ENCODE measurements around the gene KRTAP6-3.

KRTAP6-3 gene

DNA sequence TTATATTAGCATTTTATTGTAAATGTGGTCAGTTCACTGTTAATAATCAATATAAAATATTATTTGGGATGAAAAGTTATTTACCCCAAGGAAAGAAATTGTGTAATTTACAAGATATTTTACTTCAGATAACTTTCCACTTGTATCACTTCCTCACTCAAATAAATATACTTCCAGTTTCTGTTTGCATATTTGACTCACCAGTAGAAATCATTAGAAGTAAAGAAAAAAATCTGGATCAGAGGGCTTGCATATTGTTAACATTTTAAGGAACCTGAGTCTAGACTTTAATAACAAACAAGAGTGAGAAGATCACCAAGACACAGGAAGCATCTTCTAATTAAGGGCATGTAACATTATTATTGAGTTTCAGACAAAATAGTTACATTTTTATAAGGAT lies 27.8 kb downstream of the KRTAP6-3 start:
- peaks cover 23% of the 10 kb centered on the region for H3K4me1 ChIP-seq (ENCODE audit: insufficient read depth, poor library complexity, severe bottlenecking)
- DNase-seq (ENCODE audit: low spot score), result no peak
- H3K4me3 ChIP-seq (ENCODE audit: severe bottlenecking), result no peak overlapping the region
- no peaks in the 10 kb centered on the region for H3K27me3 ChIP-seq (ENCODE audit: insufficient read depth, poor library complexity, severe bottlenecking)
- H3K36me3 ChIP-seq (ENCODE audit: low read depth), result no peaks in the 10 kb centered on the region
- TF ChIP-seq, protein P1, sequence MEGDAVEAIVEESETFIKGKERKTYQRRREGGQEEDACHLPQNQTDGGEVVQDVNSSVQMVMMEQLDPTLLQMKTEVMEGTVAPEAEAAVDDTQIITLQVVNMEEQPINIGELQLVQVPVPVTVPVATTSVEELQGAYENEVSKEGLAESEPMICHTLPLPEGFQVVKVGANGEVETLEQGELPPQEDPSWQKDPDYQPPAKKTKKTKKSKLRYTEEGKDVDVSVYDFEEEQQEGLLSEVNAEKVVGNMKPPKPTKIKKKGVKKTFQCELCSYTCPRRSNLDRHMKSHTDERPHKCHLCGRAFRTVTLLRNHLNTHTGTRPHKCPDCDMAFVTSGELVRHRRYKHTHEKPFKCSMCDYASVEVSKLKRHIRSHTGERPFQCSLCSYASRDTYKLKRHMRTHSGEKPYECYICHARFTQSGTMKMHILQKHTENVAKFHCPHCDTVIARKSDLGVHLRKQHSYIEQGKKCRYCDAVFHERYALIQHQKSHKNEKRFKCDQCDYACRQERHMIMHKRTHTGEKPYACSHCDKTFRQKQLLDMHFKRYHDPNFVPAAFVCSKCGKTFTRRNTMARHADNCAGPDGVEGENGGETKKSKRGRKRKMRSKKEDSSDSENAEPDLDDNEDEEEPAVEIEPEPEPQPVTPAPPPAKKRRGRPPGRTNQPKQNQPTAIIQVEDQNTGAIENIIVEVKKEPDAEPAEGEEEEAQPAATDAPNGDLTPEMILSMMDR (IDR thresholded peaks at IDR 0.05; ENCODE audit: poor library complexity, severe bottlenecking), result no peak
- peak overlapping the region; percentile 86 for H3K27ac ChIP-seq (ENCODE audit: poor library complexity, severe bottlenecking)
- H3K9me3 ChIP-seq (ENCODE audit: severe bottlenecking), result no peaks in the 10 kb centered on the region
- ATAC-seq (ENCODE audit: low read depth), result no peak

DNA sequence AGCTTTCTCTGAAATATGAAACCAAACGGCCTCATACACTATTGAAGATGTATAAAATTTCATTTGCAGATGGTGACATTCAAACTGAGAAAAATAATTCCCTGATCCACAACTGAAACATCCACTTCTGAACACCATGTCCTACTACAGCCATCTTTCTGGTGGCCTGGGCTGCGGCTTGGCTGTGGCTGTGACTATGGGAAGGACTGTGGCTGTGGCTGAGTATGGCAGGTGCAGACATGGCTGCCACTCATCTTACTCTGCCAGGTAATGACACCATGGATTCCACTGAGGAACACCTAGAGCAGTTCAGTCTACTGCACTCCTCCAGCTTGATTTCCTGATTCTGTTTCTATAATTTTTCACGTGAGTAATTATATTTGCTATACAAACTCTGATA lies 28.3 kb downstream of the KRTAP6-3 start, which contains the start of gene KRTAP20-4:
Gene KRTAP20-4, plus strand, starts transcription at position 106 of the 400 bp plus-strand sequence.
- Histone ChIP-seq H3K4me1 (ENCODE audit: insufficient read depth, poor library complexity, severe bottlenecking) (peaks cover 23% of the 10 kb centered on the region), H3K4me3 (ENCODE audit: severe bottlenecking) (no peak within 1 kb of the TSS), H3K27ac (ENCODE audit: poor library complexity, severe bottlenecking) (peak within 1 kb of the TSS; percentile 86), H3K27me3 (ENCODE audit: insufficient read depth, poor library complexity, severe bottlenecking) (no peaks in the 10 kb centered on the region), H3K36me3 (ENCODE audit: low read depth) (no peaks in the 10 kb centered on the region), H3K9me3 (ENCODE audit: severe bottlenecking) (no peaks in the 10 kb centered on the region)
- ATAC-seq (ENCODE audit: low read depth) (no peak), DNase-seq (ENCODE audit: low spot score) (no peak)
- TF ChIP-seq, protein P1 (IDR thresholded peaks at IDR 0.05; ENCODE audit: poor library complexity, severe bottlenecking), result no peak

DNA sequence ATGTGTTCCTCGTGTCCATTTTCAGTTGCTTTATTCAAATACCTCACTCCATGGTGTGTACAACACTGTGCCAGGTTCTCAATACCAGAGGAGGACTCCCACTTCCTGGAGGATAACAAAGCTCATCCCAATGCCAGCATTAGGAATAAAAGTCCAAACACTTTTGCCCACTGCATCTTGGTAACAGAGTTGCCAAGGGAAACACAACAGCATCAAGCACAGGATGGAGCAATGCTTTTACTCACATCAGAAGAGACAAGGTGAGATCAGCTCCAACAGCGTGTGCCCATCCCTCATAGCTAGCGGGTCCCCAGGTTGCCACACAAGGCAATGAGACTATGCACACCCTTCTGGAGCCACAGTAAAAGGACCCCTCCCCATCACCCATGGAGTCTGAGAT lies 31.1 kb downstream of the KRTAP6-3 start:
- no peak overlapping the region for H3K27ac ChIP-seq (ENCODE audit: poor library complexity, severe bottlenecking)
- no peaks in the 10 kb centered on the region for H3K36me3 ChIP-seq (ENCODE audit: low read depth)
- ATAC-seq (ENCODE audit: low read depth) (no peak), DNase-seq (ENCODE audit: low spot score) (no peak)
- H3K27me3 ChIP-seq (ENCODE audit: insufficient read depth, poor library complexity, severe bottlenecking), result no peaks in the 10 kb centered on the region
- no peak overlapping the region for H3K4me3 ChIP-seq (ENCODE audit: severe bottlenecking)
- TF ChIP-seq, protein P1 (IDR thresholded peaks at IDR 0.05; ENCODE audit: poor library complexity, severe bottlenecking), result no peak
- peaks cover 23% of the 10 kb centered on the region for H3K4me1 ChIP-seq (ENCODE audit: insufficient read depth, poor library complexity, severe bottlenecking)
- H3K9me3 ChIP-seq (ENCODE audit: severe bottlenecking), result no peaks in the 10 kb centered on the region

DNA sequence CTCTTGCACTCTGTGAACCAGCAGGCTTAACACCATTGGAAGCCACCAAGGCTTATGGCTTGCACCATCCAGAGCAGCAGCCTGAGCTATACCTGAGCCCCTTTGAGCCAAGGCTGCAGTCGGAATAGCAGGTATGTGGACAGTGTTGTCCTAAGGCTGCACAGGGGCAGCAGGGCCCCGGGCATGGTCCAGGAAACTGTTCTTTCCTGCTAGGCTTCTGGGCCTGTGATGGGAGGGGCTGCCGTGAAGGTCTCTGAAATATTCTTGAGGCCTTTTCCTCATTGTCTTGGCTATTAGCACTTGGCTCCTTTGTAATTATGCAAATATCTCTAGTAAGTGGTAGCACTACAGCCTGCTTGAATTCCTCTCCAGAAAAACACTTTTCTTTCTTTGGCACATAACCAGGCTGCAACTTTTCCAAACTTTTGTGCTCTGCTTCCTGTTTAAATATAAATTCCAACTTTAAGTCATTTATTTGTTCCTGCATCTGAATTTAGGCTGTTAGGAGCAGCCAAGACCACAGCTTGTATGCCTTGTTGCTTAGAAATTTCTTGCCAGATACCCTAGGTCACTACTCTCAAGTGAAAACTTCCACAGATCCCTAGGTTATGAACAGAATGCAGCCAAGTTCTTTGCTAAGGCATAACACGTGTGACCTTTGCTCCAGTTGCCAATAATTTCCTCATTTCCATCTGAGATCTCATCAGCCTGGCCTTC lies 33.4 kb downstream of the KRTAP6-3 start:
- Histone ChIP-seq H3K4me1 (ENCODE audit: insufficient read depth, poor library complexity, severe bottlenecking) (peaks cover 13% of the 10 kb centered on the region), H3K9me3 (ENCODE audit: severe bottlenecking) (no peaks in the 10 kb centered on the region), H3K27me3 (ENCODE audit: insufficient read depth, poor library complexity, severe bottlenecking) (no peaks in the 10 kb centered on the region), H3K27ac (ENCODE audit: poor library complexity, severe bottlenecking) (no peak overlapping the region), H3K4me3 (ENCODE audit: severe bottlenecking) (no peak overlapping the region), H3K36me3 (ENCODE audit: low read depth) (no peaks in the 10 kb centered on the region)
- no peak for DNase-seq (ENCODE audit: low spot score)
- TF ChIP-seq, protein P1 (IDR thresholded peaks at IDR 0.05; ENCODE audit: poor library complexity, severe bottlenecking), result no peak
- ATAC-seq (ENCODE audit: low read depth), result no peak

DNA sequence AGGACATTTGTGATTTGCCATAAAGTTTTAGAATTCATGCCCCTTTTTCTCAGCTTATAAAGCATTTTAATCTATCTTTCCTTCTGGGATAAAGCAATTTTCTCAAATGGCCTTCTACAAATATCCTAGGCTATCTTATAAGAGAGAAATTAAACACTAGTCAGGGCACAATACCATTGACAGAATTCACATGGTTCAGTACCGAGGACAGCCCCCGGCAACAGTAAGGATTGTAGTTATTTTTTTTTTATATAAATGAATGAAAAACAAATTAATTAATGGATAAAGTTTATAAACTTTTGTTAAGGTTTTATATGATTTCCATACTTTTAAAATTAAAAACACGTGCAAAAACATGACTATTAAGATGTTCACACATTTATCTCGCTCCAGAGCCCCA lies 35.9 kb downstream of the KRTAP6-3 start:
- DNase-seq (ENCODE audit: low spot score) (no peak), ATAC-seq (ENCODE audit: low read depth) (no peak)
- Histone ChIP-seq H3K4me3 (ENCODE audit: severe bottlenecking) (no peak overlapping the region), H3K27ac (ENCODE audit: poor library complexity, severe bottlenecking) (no peak overlapping the region), H3K4me1 (ENCODE audit: insufficient read depth, poor library complexity, severe bottlenecking) (no peaks in the 10 kb centered on the region), H3K9me3 (ENCODE audit: severe bottlenecking) (no peaks in the 10 kb centered on the region), H3K27me3 (ENCODE audit: insufficient read depth, poor library complexity, severe bottlenecking) (no peaks in the 10 kb centered on the region), H3K36me3 (ENCODE audit: low read depth) (no peaks in the 10 kb centered on the region)
- TF ChIP-seq, protein P1 (IDR thresholded peaks at IDR 0.05; ENCODE audit: poor library complexity, severe bottlenecking), result no peak

Data from RWPE2 (cell line).